BE2C (cell line): Measurements from ENCODE around the gene BTNL3.
"Not testable (repeated sequence)": the region's sequence is repeated elsewhere in the genome, so short reads cannot be mapped to it uniquely, and the experiment has no call there.

Experiments
- DNase-seq: peaks from one replicate; pipeline ENCODE4 v3.0.0-alpha.2; 2020
- H3K27me3 ChIP-seq: fragments of 250-450 bp; sonication (Bioruptor Pico); 2 replicates; pipeline ENCODE4 v1.5.1; 2020; ENCODE audit warnings: mild to moderate bottlenecking
- H3K36me3 ChIP-seq: fragments of 250-450 bp; sonication (Bioruptor Pico); 2 replicates; pipeline ENCODE4 v1.5.1; 2020; ENCODE audit warnings: mild to moderate bottlenecking
- H3K4me1 ChIP-seq: fragments of 250-450 bp; sonication (Bioruptor Pico); 2 replicates; pipeline ENCODE4 v1.5.1; 2020
- H3K4me3 ChIP-seq: 2 replicates; pipeline ENCODE4 v1.5.1; 2011; ENCODE audit warnings: low read depth, low read length
- H3K9me3 ChIP-seq: fragments of 250-450 bp; sonication (Bioruptor Pico); 2 replicates; pipeline ENCODE4 v1.5.1; 2020
- TF ChIP-seq, protein P1 (sequence below): IDR thresholded peaks from 2 replicates; pipeline ENCODE4 v1.5.1; 2012; ENCODE audit warnings: mild to moderate bottlenecking, low read depth, low read length

BTNL3 gene

DNA sequence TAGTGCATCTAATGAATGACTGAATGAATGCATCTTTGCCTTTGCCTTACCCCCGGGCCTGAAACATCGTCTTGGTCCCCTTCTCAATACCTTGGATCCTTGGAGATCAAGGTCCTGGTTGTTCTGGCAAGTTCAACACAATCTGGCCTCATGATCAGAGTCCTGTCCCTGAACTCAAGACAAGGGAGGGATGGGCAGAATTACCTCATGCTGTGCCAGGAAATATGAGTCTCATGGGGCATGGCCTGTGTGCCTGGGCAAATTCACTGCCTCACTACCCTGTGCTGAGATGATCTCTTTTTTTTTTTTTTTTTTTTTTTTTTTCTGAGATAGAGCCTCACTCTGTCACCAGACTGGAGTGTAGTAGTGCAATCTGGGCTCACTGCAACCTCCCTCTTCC, 630 bp upstream of the BTNL3 start:
- no peaks in the 10 kb centered on the region for H3K4me1 ChIP-seq
- no peaks in the 10 kb centered on the region for H3K27me3 ChIP-seq
- H3K4me3 ChIP-seq, result no peak overlapping the region
- no peaks in the 10 kb centered on the region for H3K36me3 ChIP-seq
- DNase-seq, result no peak
- H3K9me3 ChIP-seq, result no peaks in the 10 kb centered on the region
- TF ChIP-seq, protein P1, sequence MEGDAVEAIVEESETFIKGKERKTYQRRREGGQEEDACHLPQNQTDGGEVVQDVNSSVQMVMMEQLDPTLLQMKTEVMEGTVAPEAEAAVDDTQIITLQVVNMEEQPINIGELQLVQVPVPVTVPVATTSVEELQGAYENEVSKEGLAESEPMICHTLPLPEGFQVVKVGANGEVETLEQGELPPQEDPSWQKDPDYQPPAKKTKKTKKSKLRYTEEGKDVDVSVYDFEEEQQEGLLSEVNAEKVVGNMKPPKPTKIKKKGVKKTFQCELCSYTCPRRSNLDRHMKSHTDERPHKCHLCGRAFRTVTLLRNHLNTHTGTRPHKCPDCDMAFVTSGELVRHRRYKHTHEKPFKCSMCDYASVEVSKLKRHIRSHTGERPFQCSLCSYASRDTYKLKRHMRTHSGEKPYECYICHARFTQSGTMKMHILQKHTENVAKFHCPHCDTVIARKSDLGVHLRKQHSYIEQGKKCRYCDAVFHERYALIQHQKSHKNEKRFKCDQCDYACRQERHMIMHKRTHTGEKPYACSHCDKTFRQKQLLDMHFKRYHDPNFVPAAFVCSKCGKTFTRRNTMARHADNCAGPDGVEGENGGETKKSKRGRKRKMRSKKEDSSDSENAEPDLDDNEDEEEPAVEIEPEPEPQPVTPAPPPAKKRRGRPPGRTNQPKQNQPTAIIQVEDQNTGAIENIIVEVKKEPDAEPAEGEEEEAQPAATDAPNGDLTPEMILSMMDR, result no peak

DNA sequence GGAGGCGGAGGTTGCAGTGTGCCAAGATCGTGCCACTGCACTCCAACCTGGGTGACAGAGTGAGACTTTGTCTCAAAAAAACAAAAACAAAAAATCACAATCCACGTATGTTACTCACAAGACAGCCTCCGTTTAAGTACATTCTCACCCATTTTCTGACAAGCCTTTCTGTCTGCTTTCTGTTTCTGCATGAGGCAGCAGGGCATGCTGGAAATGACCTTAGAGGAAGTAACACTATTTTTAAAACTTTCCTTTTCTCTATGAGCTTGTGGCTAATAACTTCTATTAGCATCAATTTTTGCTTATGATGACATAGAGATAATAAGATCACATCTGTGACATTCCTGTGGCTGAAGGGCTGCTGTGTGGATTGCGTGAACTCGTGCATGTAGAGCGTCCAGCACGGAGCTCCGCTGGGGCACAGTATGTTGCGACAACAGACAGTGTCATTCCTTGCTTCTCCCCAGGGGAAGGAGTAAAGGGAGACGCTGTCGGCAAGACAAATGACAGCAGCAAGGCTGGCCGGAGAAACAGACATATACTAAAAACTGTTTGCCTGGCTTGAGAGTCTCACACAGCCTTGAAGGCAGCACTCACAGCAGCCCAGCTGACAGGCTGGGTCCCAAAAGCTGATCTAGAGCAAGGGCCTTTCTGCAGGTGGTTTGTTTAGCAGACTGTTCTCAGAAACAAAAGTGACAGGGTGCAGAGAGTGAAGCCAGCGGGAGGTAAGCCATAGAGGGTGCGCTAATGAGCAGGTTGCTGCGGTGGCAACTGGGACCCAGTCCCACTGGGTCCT, 1.6 kb downstream of the BTNL3 start:
- Histone ChIP-seq H3K4me1 (no peaks in the 10 kb centered on the region), H3K27me3 (no peaks in the 10 kb centered on the region), H3K9me3 (no peaks in the 10 kb centered on the region), H3K36me3 (no peaks in the 10 kb centered on the region), H3K4me3 (no peak overlapping the region)
- no peak for DNase-seq
- TF ChIP-seq, protein P1, result no peak

DNA sequence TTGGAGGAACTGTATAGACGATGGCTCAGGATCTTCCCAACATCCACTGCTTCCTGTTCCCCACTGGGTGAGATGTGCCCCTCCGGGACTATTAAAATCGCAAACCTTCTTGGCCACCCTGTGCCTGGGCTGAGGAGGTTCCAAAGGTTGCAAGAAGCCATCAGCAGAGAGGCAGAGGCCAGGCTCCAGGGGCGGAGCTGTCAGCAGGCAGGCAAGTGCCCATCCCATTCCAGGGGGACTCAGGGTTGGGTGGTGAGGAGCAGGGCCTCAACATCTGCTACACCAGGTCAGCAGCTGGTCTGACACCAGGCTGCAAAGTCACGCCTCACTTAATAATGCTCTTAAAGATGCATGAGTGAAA, 2.2 kb downstream of the BTNL3 start:
- no peaks in the 10 kb centered on the region for H3K36me3 ChIP-seq
- TF ChIP-seq, protein P1, result no peak

DNA sequence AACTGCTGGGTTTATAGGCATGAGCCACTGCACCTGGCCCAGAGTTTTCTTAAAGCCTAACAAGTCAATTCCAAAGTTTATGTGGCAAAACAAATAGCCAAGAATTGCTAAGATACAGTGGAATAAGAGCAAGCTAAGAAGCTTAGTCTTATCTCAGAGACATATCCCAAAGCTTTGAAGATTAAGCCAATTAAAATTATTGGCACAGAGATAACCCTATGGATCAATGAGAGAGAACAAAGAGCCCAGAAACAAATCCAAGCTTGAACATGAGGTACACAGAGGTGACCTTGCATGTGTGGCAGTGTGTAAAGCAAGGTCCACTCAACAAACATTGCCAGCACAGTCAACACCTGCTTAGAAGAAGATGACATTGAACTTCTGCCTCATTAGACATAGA, 13.3 kb downstream of the BTNL3 start:
- no peaks in the 10 kb centered on the region for H3K27me3 ChIP-seq
- no peaks in the 10 kb centered on the region for H3K4me1 ChIP-seq
- no peak for DNase-seq
- TF ChIP-seq, protein P1, result no peak
- H3K9me3 ChIP-seq, result no peaks in the 10 kb centered on the region
- H3K4me3 ChIP-seq, result no peak overlapping the region
- H3K36me3 ChIP-seq, result no peaks in the 10 kb centered on the region

More for the DNA sequence above, 2.2 kb downstream of the BTNL3 start:
- H3K4me1 ChIP-seq, result no peaks in the 10 kb centered on the region
- DNase-seq, result no peak
- no peaks in the 10 kb centered on the region for H3K9me3 ChIP-seq
- no peaks in the 10 kb centered on the region for H3K27me3 ChIP-seq
- no peak overlapping the region for H3K4me3 ChIP-seq

DNA sequence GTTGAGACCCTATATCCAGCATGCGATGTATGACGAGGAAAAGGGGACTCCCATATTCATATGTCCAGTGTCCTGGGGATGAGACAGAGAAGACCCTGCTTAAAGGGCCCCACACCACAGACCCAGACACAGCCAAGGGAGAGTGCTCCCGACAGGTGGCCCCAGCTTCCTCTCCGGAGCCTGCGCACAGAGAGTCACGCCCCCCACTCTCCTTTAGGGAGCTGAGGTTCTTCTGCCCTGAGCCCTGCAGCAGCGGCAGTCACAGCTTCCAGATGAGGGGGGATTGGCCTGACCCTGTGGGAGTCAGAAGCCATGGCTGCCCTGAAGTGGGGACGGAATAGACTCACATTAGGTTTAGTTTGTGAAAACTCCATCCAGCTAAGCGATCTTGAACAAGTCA, 17.1 kb downstream of the BTNL3 start:
- no peak for DNase-seq
- Histone ChIP-seq H3K9me3 (no peaks in the 10 kb centered on the region), H3K36me3 (no peaks in the 10 kb centered on the region), H3K4me3 (no peak overlapping the region), H3K4me1 (no peaks in the 10 kb centered on the region), H3K27me3 (no peaks in the 10 kb centered on the region)
- TF ChIP-seq, protein P1, result no peak

DNA sequence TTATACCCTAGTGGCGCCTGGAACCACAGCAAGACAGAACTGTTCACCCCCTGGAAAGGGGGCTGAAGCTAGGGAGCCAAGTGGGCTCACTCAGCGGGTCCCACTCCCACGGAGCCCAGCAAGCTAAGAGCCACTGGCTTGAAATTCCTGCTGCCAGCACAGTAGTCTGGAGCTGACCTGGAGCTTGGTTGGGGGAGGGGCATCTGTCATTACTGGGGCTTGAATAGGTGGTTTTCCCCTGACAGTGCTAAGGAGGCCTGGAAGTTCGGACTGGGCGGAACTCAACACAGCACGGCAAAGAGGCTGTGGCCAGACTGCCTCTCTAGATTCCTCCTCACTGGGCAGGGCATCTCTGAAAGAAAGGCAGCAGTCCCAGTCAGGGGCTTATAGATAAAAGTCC, 19.5 kb downstream of the BTNL3 start:
- Histone ChIP-seq H3K27me3 (no peaks in the 10 kb centered on the region), H3K36me3 (no peaks in the 10 kb centered on the region), H3K4me1 (no peaks in the 10 kb centered on the region), H3K4me3 (no peak overlapping the region), H3K9me3 (no peaks in the 10 kb centered on the region)
- DNase-seq, result no peak
- TF ChIP-seq, protein P1, result no peak

DNA sequence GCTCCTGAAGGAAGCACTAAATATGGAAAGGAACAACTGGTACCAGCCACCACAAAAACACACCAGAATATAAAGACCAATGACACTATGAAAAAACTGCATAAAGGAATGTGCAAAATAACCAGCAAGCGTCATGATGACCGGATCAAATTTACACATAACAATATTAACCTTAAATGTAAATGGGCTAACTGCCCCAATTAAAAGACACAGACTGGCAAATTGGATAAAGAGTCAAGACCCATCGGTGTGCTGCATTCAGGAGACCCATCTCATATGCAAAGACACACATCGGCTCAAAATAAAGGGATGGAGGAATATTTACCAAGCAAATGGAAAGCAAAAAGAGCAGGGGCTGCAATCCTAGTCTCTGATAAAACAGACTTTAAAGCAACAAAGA, 21.4 kb downstream of the BTNL3 start:
- DNase-seq, H3K36me3 ChIP-seq, H3K4me1 ChIP-seq, H3K9me3 ChIP-seq, H3K27me3 ChIP-seq, H3K4me3 ChIP-seq: not testable (repeated sequence)

DNA sequence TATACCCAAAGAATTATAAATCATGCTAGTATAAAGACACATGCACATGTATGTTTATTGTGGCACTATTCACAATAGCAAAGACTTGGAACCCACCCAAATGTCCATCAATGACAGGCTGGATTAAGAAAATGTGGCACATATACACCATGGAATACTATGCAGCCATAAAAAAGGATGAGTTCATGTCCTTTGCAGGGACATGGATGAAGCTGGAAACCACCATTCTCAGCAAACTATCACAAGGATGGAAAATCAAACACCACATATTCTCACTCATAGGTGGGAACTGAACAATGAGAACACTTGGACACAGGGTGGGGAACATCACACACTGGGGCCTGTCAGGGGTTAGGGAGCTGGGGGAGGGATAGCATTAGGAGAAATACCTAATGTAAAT, 26.0 kb downstream of the BTNL3 start:
- H3K9me3 ChIP-seq, H3K4me1 ChIP-seq, DNase-seq, H3K36me3 ChIP-seq, H3K4me3 ChIP-seq, H3K27me3 ChIP-seq: not testable (repeated sequence)

DNA sequence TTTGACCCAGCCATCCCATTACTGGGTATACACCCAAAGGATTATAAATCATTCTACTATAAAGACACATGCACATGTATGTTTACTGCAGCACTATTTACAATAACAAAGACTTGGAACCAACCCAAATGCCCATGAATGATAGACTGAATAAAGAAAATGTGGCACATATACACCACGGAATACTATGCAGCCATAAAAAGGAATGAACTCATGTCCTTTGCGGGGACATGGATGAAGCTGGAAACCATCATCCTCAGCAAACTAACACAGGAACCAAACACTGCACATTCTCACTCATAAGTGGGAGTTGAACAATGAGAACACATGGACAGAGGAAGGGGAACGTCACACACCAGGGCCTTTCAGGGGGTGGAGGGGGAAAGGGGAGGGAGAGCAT, 28.8 kb downstream of the BTNL3 start:
- H3K9me3 ChIP-seq, H3K27me3 ChIP-seq, DNase-seq, H3K4me3 ChIP-seq, H3K36me3 ChIP-seq, H3K4me1 ChIP-seq: not testable (repeated sequence)
